Measurements from ENCODE around the gene UBAC2.

UBAC2 gene

DNA sequence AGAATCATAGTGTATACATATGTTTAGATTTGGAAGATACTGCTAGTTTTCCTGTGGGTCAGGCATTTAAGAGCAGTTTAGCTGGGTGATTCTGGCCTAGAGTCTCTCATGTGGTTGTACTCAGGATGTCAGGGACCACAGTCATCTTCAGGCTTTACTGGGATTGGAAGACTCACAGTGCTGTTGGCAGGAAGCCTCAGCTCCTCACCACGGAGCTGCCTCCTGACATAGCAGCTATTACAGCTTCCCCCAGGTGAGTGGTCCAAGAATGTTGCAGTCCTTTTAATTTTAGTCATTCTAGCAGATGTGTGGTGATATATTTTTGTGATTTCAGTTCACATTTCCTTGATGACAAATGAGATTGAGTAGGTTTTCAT, 74.4 kb downstream of the UBAC2 start:
- DNase-seq: peak; percentile 89

DNA sequence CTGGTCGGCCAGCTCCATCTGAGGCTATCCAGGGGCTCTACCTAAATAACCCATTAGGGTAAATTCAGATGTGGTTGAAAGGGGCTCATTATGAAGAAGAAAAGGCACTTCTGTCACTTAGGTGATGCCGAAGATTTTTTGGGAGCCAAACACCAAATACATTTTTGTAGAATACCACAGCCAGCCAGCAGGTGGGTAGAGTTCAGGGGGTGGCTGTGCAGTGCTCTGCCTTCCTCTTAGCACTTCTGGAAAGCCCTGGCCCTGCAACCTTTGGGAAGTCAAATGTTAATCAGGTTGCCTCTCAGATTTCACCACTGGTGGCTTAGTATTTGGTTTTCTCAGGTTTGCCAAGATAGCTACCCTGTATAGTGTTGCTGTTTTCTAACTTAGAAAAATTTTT, 76.1 kb downstream of the UBAC2 start:
- no peak for DNase-seq

DNA sequence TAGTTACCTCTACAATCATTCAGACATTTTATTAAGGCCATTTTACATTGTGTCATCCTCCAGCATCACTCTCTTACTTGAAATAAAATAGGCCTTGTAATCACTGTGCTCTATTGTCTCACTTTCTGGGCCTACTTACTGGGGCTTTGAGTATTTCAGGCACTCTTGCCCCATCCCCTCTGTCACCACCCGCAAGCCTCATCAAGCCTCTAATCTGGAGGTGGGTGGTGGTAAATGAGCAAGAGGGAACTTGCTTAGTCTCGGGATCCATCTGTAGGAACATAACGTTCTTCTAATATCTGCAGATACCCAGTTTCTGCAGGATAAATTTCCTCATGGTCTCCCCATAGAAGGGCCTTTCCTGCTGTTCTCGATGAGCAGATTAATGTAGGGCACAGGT, 77.0 kb downstream of the UBAC2 start:
- no peak for DNase-seq

DNA sequence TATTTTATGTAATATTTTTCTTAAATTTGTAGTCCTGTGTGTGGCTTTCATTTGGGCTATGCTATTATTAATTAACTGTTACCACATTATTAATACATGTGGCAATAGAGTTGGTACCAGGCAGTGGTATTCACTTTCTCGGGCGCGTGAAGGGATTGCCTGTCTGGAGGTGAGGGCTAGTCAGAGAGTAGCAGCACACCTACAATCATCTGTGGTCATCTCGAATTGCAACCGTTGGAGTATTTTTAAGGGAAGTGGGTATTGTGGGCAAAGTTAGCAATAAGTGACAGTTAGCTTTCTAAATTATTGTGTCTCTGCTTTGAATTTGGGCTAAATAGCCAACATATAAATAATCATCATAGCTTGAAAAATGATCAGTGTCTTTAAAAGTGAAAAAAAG, 77.5 kb downstream of the UBAC2 start:
- no peak for DNase-seq

DNA sequence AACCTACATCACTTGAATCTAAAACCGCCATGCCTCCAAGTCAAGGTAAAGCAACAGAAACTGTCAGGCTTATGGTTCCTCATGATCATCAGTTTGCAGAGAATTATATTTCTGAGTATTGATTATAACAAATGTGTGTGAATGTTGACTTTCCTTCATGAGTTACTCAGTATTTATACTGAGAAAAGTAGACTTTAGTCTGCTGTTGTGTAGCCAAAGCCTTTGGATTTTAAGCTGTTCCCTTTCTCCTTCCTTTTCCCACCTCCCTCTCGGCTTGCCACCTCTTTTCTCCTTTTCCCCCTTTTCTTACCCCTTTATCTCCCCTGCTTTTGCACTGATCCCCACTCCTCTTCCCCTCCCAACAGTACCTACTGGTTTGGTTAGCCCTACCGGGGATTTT, 78.2 kb downstream of the UBAC2 start:
- no peak for DNase-seq

DNA sequence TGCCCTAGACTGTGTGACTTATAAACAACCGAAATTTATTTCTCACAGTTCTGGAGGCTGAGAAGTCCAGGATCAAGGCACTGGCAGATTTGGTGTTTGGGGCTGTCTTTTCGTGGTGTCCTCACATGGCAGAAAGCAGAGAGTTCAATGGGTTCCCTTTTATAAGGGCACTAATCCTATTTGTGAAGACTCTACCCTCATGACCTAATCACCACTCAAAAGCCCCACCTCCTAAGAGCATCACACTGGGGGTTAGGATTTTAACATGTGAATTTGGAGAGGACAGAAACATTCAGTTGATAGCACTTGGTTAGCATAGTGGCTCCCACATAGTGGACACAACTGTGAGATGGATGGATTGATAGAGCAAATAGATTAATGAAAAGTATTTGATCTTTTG, 79.0 kb downstream of the UBAC2 start:
- DNase-seq: no peak

DNA sequence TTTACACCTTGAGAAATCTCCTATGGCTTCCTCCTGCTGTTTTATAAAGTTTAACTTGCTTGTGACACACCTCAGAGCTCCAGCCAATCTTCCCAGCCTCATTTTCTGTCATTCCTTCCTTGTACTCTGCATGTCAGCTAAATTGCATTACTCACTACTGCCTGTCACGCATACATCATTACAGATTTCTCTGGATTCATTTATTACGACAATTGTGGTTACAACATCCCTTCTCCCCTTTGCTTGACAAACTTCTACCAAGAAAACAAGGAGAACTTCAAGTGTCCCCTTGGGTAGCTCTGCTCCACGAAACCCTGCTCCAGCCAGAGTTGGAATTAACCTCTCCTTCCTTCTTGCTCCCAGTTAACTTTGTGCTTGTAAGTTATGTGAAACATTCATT, 79.5 kb downstream of the UBAC2 start:
- peak; percentile 75 for DNase-seq

DNA sequence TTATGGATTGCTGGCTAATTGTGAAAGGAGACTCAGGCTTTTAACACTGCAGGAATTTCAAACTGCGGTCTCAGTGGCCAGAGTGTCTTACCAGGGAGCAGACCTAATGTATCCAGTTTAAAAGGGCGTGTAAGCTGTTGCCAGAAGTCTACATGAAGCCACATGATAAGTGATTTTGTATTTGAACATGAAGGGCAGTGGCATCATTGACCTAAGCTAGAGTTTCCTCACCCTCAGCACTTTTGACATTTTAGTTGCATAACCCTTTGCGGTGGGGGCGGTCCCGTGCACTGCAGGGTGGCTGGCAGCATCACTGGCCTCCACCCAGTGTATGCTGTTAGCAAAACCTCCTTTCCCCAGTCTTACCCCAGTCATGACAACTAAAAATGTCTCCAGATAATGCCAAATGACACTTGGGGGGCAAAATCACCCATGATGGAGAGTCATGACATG, 81.2 kb downstream of the UBAC2 start:
- no peak for DNase-seq

DNA sequence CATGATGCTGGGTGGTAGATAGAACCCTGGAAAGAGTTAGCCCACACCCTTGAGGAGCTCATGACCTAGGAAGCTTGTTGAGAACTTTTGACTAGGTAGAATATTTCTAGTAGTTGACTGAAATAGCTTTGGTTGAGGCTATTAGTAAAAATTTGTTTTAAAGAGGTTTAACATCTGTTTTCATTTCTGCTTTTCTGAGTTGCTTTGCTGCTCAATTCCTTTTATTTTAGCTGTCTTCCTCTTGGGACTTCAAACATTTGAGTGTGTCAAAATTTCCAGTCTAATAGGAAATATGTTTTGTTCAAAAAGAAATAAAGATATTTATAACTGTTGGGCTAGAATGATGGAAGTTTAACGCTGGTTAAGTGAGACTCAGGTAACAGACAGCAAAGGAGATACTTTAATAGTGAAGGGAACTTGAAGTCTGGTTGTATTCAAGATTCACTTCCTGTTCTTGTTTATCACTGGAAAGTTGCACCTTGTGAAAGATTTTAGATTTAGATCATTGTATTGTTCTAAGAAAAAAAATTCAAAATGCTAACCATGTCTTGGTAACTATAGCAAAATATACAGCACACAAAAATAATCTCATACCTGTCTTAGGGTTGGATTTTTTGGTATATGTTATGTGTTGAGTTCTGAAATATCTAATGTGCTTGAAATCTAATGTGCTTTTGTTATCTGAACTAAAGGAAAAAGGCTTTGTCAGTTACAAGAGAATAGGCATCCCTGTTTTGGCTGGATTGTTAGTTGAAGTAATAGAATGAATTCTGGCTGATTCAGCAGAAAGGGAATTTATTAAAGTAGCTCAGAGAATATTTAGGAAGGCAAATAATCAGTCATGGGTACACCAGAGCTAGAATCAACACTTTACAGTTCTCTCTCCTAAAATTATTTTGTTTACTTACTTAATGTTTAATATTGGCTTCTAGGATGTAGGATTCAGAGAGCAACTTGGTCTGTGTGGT, 81.9 kb downstream of the UBAC2 start:
- peak; percentile 54 for DNase-seq

DNA sequence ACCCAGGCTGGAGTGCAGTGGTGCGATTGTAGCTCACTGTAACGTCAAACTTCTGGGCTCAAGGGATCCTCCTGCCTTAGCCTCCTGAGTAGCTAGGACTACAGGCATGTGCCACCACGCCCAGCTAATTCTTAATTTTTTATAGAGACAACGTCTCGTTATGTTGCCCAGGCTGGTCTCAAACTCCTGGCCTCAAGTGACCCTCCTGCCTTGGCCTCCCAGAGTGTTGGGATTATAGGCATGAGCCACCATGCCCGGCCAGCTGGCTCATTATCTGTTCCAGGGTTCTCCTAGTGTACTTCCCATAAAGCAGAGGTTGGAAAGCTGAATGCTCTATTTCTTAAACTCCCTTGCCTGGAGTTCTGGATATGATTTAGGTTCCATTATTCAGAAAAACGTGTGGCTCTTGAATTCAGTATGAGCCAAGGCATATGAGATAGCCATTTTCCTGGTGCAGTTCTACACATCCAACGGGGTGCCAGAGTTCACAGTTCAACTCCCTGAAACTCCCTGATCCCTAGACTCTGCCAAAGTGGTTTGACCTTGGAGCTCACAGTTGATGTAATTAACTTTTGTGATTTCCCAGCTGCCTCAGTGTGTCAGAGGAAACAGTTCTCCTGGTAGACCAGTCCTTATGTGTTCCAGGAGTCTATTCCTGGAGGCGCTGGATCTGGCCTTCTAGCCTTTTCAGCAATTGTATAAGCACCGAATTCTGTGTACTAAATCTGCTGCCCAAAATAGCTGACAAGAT, 85.0 kb downstream of the UBAC2 start:
- no peak for DNase-seq

DNA sequence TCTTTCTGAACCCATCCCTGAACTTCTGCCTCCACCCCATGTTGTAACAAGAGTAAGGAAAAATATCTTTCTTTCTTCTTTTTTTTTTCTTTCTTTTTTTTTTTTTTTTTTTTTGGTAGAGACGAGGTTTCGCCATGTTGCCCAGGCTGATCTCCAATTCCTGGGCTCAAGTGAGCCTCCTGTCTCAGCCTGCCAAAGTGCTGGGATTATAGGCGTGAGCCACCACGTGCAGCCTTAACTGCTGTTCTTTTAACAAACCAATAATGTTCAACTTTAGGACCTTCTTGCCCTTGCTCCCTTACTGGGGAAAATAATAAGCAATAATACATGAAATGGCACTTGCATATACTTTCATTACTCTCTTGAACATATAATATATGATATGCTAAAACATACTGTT, 86.9 kb downstream of the UBAC2 start:
- DNase-seq: no peak

DNA sequence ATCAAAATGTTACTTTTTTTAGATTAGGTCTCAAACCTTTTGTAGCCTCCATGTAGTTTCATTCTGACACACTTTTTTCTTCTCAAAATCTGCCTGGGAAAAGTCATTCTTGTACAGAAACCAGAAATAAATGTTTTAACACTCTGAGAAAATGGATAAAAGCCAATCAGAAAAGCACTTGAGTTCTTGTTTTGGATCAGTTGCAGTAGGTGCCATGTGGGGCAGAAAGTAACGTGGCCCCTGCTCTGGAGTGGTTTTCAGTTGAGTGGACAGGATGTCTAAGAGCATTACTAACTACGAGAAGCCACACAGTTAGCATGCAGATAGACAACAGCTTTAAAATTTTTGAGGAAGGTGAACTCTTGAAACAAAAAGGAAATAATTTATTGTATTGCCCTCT, 87.4 kb downstream of the UBAC2 start:
- DNase-seq: no peak

DNA sequence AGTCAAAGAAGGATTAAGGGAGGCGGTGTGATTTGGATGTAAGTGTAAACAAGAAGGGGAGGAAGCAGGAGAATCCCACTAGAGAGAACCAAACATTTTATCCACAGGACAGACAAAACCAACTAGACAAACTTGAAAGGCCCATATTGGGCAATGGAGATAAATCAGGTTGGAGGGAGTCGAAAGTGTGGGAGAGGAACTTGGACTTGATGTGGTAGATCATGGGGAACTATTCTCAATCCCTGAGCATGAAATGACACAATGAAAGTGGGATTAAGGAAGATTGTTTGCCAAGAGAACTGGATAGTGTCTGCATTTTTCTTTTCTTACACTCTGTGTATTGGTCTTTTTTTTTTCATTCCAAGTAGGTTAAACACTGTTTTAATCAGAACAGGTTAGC, 88.6 kb downstream of the UBAC2 start:
- DNase-seq: no peak

DNA sequence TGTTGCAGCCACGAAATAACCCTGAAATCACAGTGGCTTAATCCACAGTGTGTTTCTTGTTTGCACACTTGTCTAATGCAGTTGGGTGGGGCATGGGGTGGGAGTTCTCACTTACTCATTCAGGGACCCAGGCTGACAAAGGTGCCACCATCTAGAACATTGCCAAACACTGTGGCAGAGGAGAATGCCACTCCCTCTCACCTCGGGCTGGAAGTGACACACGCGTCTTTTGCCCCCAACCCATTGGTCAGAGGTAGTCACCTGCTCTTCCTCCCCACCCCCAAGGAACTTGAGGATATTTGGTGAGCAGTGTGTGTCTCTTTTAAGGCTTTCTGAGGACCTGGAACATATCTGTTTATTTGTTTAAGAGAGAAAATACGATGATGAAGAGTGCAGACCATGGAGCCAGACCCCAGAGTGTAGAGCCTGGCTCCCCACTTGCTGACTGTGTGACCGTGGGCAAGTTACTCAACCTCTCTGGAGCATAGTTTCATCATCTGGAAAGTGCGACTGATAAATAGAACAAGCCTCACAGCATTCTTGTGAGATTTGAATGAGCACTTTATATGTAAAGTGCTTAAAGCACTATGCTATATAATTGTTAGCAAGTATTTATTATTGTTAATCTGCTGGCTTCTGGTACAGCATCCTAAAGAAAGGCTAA, 89.2 kb downstream of the UBAC2 start:
- DNase-seq: no peak

DNA sequence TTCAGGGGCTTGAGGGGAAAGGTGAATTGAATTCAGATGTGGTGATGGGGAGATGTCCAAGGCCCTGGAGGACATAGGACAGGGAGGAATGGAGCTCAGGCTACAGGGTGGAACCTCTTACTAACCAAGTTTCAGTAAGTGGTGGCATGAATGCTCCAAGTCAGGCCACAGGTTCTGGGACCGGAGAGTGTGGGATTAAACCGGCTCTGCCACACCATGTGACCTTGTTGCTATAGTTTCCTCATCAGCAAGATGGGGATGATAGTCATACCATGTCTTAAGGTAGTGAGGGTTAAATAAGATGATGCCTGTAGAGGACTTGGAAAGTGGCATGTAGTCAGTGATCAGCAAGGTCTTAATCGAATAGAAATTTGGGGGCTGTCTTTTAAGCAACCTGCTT, 90.2 kb downstream of the UBAC2 start:
- DNase-seq: no peak

DNA sequence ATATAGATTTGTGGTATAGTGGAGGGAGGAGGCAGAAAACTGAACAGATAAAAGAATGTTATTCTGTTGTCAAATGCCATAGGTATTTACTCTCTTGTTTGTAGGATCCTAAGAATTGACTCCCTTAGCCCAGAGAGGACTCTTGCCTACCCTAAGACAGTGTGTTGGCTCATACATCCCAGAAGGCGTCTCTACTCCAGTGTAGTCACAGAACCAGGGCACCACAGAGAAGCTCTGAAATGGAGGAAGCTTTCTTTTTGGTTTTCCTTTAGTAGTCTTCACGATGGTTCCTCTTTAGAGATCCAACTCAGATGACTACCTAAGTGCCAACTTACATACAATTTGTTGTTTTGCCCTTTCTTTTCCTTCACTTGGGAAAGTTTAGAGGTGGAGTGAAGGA, 92.5 kb downstream of the UBAC2 start:
- DNase-seq: no peak

DNA sequence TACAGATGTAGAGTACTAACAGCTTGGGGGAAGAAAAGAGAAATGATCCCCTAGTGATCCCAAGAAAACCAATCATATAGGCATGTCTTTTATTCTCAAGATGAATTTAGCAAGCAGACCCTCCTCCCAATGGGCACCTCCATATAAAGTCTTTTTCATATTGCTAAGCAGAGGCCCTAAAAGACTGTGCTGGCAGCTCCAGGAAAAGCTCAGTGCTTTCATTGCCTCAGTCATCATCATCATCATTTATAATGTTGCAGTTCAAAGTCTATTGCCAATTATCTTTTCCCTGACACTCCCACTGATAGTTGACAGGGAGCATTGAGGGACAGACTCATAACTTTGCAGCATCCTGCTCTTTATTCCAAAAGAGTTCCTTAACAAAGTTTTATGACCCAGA, 93.5 kb downstream of the UBAC2 start:
- DNase-seq: no peak

DNA sequence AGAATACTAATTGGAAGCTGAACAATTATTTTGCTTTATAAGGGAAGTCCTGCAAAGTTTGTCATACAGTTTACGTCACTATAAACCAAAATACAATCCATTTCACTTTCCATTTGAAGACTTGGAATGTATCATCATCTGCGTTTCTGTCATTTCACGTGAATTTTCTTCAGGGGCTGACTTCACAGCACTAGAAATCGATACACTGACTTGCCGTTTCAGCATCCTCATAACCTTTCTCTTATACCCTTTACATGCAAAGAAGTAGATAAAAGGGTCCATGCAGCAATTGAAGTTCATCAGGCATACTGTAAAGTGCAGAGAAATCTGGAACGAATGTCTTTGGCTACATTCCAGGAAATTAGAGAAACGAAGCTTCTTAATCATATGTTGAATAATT, 94.3 kb downstream of the UBAC2 start:
- DNase-seq: no peak

DNA sequence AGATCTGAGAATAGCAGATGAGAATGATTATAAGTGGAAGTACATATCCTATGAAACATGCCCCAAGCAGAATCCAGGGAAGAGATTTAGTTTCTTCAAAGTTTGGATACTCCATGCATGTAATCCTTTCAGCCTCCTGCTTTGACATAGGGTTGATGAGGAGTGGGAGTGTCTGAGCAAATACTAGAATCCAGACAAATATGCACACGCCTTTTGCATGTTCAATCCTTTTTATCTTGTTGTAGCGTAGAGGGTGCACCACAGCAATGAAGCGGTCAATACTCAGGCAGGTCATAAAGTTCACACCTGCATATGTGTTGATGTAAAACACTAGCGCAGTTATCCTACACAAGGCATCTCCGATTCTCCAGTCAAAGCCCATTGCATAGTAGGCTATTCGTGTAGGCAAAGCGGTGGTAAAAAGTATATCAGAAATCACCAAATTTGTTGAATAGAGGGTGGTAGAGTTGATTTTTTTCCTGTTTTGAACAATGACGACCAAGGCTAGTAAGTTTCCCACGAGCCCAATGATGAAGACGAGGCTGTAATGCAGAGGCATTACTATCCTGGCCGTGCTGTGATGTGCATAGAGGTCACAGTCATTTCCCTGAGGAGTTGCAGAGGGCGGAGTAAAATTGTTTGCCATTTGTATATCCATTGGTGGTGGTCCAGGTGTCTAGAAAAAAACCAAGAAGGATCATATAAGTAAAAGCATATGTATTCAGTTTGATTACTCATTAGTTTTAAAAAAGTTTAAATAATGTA, 95.0 kb downstream of the UBAC2 start:
- DNase-seq: no peak

DNA sequence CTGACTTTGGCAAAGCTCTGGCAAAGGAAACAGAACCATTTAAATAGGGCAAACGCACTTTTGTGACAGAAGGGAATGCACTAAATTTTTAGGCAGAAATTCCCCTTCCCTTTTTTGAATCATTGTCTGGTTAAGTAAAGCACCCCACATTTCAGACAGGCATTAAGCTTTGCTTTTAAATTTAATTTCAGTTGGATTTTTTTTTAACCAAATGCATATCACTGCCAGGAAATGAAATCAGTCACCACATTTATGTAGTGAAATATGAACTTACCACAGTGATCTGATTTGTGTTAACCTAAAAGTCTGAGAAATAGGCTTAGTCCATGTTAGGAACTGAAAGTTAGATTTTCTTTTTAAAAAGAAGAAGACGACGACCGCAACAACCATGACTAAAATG, 95.7 kb downstream of the UBAC2 start:
- peak; percentile 63 for DNase-seq

DNA sequence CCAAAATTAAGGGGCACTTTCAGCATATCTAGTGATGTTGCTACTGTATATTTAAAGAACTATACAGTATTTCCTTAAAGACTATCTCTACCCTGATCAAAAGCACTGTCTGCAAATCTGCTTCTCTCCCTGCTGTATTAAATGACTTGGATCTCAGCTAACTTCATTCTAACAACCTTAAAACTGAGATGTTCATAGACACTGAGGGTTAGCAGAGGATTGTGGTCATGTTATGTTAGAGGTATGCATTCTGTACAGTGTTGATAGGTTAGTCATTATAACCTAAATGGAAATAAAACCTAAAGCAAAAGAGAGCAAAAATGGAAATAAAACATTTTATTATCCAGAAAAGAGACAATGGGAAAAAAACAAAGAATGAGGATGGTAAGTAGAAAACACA, 96.7 kb downstream of the UBAC2 start:
- peak; percentile 77 for DNase-seq

DNA sequence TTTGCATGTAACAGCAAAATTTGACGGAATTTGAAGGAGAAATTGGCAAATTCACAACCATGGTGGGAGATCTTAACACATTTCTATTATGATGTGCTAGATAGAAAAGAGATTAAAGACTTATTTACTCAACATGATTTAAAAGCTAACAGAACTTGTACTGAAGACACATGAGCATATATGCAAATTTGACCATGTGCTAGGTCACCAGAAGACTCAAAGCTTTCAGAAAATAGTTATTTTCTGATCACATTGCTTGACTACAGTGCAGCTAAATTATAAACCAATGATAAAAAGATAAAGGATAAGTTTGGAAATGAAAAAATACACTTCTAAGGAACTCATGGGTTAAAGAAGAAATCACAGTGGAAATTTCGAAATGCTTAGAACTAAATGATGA, 97.4 kb downstream of the UBAC2 start:
- DNase-seq: no peak

Data from fibroblast of upper back skin (primary cell).